Transverse colon (tissue), 4 donors: Measurements from ENCODE around the gene KASH5. TPM values are rescaled to one million over a fixed set of nuclear protein-coding genes. Genes with fewer than 3 reads are reported as not detected.
A peak's percentile ranks its signal among the peaks of the same experiment; 100 is the strongest.

ENCODE experiments used
- DNase-seq: peaks from one replicate; pipeline ENCODE4 v3.0.0-alpha.2; 2019
- H3K27ac ChIP-seq, 4 donors: fragments of 200-600 bp; sonication (generic); 2 replicates each; pipeline ENCODE4 v1.5.1; 2016 to 2018; ENCODE audit warnings: inconsistent platforms in 4 of 4
- H3K27me3 ChIP-seq: fragments of 200-600 bp; sonication (generic); 2 replicates; pipeline ENCODE4 v1.5.1; 2017; ENCODE audit warnings: inconsistent platforms
- H3K36me3 ChIP-seq, 4 donors: fragments of 200-600 bp; sonication (generic); 2 replicates each; pipeline ENCODE4 v1.5.1; 2017 to 2019; ENCODE audit warnings: inconsistent platforms in 4 of 4
- H3K4me1 ChIP-seq, 4 donors: fragments of 200-600 bp; sonication (generic); 2 replicates each; pipeline ENCODE4 v1.5.1; 2017 to 2020; ENCODE audit warnings: inconsistent platforms in 4 of 4
- H3K4me3 ChIP-seq, 4 donors: fragments of 200-600 bp; sonication (generic); 1 replicate in 1 of 4; 2 replicates in 3 of 4; pipeline versions ENCODE4 v1.5.1 to v1.6.1; 2017 to 2019; ENCODE audit warnings: inconsistent platforms in 4 of 4
- H3K9me3 ChIP-seq, 2 donors: fragments of 200-600 bp; sonication (generic); 2 replicates each; pipeline ENCODE4 v1.5.1; 2017 to 2019; ENCODE audit warnings: inconsistent platforms in 2 of 2
- CTCF ChIP-seq, 5 experiments: fragments of 200-600 bp in 3 of 5; fragments of 450-650 bp in 2 of 5; sonication (generic) in 3 of 5; IDR thresholded peaks; 1 replicate in 2 of 5; 2 replicates in 3 of 5; pipeline ENCODE4 v1.5.1; 2016 to 2017; ENCODE audit warnings: antibody characterized with exemption in 5 of 5, inconsistent platforms in 3 of 5, mild to moderate bottlenecking in 2 of 5, moderate library complexity in 1 of 5
- EP300 ChIP-seq: sonication (generic); formaldehyde crosslinking; IDR thresholded peaks from one replicate; pipeline ENCODE4 v1.6.1; 2017; ENCODE audit warnings: antibody characterized with exemption, low read depth
- POLR2A ChIP-seq: fragments of 450-650 bp; IDR thresholded peaks from one replicate; pipeline ENCODE4 v1.6.1; 2016; ENCODE audit warnings: antibody characterized with exemption, mild to moderate bottlenecking, moderate library complexity
- POLR2AphosphoS5 ChIP-seq, 3 donors: sonication (generic); formaldehyde crosslinking; IDR thresholded peaks; one replicate each; pipeline ENCODE4 v1.6.1; 2016; ENCODE audit warnings: antibody characterized with exemption in 3 of 3
- WGBS, 2 donors: methylation state at CpG; one replicate each; pipeline ENCODE4 v1.1.5; 2018; ENCODE audit warnings: low coverage in 1 of 2; 5-methylcytosine and 5-hydroxymethylcytosine counted together
- in situ Hi-C, 4 donors: fragments of 200-750 bp; cut with MboI; loops; one replicate each; pipeline versions ENCODE4 v1.15.0 to v1.15.1; 2017; ENCODE audit warnings: low sequenced_read_pairs in 3 of 4, low pct_ligation_motif_present in 1 of 4, low pct_unique_long_range_greater_than_20kb in 1 of 4
- intact Hi-C: fragments of 100-400 bp; cut with DNase I; formaldehyde crosslinking; loops from one replicate; pipeline ENCODE4 v1.15.1; 2023; ENCODE audit warnings: low total_unique reads
- total RNA-seq, 4 donors: library from RNA; depleted of rRNA; stranded (reverse); fragments of >200 nt; gene quantifications; one replicate each; pipeline ENCODE4 v1.1.0, GENCODE V29; 2016

The KASH5 gene
- total RNA-seq, 4 donors from 2014 or later = not detected

GRCh38 chr19:49349567-49349966 lies 38.5 kb upstream of the KASH5 start:
- TF ChIP-seq POLR2AphosphoS5 (IDR thresholded peaks at IDR 0.05) (no peak), POLR2A (no peak)
- in situ Hi-C loops = no loop called here
- 85% methylated on average over 2 of the region's 2 CpGs; no CpG with 5 or more reads in 1 of the 2 donors for WGBS, 2 donors

GRCh38 chr19:49355909-49356353 lies 32.1 kb upstream of the KASH5 start:
- Histone ChIP-seq H3K27ac (peak overlapping the region in 2 of 4 donors; percentile 32 to 46), H3K36me3 (peaks cover 0 to 4% (median 0%) of the 10 kb centered on the region in 4 donors), H3K4me1 (peaks cover 0 to 16% (median 3%) of the 10 kb centered on the region in 4 donors), H3K4me3 (no peak overlapping the region), H3K9me3 (no peaks in the 10 kb centered on the region), H3K27me3 (no peaks in the 10 kb centered on the region)
- intact Hi-C loops (no loop called here), in situ Hi-C loops (no loop called here)
- DNase-seq = no peak
- WGBS, 2 donors = 63% methylated on average over 1 to 12 of the region's 12 CpGs
- TF ChIP-seq POLR2A = no peak
- no peak for TF ChIP-seq EP300
- no peak for TF ChIP-seq CTCF (IDR thresholded peaks at IDR 0.05)
- no peak for TF ChIP-seq POLR2AphosphoS5 (IDR thresholded peaks at IDR 0.05)

More at GRCh38 chr19:49349567-49349966, 38.5 kb upstream of the KASH5 start:
- intact Hi-C loops = no loop called here
- Histone ChIP-seq H3K27me3 (no peaks in the 10 kb centered on the region), H3K4me3 (no peak overlapping the region), H3K4me1 (no peaks in the 10 kb centered on the region), H3K36me3 (peaks cover 0 to 6% (median 0%) of the 10 kb centered on the region in 4 donors), H3K27ac (no peak overlapping the region), H3K9me3 (no peaks in the 10 kb centered on the region)
- no peak for DNase-seq

GRCh38 chr19:49356382-49356781 lies 31.7 kb upstream of the KASH5 start:
- H3K4me3 ChIP-seq = no peak overlapping the region

GRCh38 chr19:49357186-49357585 lies 30.9 kb upstream of the KASH5 start:
- peaks cover 0 to 27% (median 7%) of the 10 kb centered on the region in 4 donors for H3K4me1 ChIP-seq
- no peaks in the 10 kb centered on the region for H3K27me3 ChIP-seq
- intact Hi-C loops (no loop called here), in situ Hi-C loops (no loop called here)
- peak overlapping the region in 2 of 4 donors; percentile 34 to 46 for H3K27ac ChIP-seq
- no peak for DNase-seq
- H3K9me3 ChIP-seq = no peaks in the 10 kb centered on the region
- peaks cover 0 to 4% (median 0%) of the 10 kb centered on the region in 4 donors for H3K36me3 ChIP-seq
- TF ChIP-seq EP300 (no peak), POLR2AphosphoS5 (IDR thresholded peaks at IDR 0.05) (no peak), POLR2A (no peak), CTCF (IDR thresholded peaks at IDR 0.05) (no peak)
- 63 to 100% methylated on average over 1 to 8 of the region's 9 CpGs for WGBS, 2 donors
- no peak overlapping the region for H3K4me3 ChIP-seq

More at GRCh38 chr19:49356382-49356781, 31.7 kb upstream of the KASH5 start:
- 49 to 62% methylated on average over 3 to 7 of the region's 7 CpGs for WGBS, 2 donors
- no peak for DNase-seq
- TF ChIP-seq POLR2A (no peak), POLR2AphosphoS5 (IDR thresholded peaks at IDR 0.05) (no peak), EP300 (no peak), CTCF (IDR thresholded peaks at IDR 0.05) (no peak)
- peaks cover 0 to 4% (median 0%) of the 10 kb centered on the region in 4 donors for H3K36me3 ChIP-seq
- peaks cover 0 to 19% (median 5%) of the 10 kb centered on the region in 4 donors for H3K4me1 ChIP-seq
- H3K27ac ChIP-seq = peak overlapping the region in 3 of 4 donors; percentile 25 to 46 (median 34)
- H3K27me3 ChIP-seq = no peaks in the 10 kb centered on the region
- no peaks in the 10 kb centered on the region for H3K9me3 ChIP-seq
- in situ Hi-C loops (no loop called here), intact Hi-C loops (no loop called here)
